ENCODE results near the gene ARSJ. TPM values are rescaled to one million over a fixed set of nuclear protein-coding genes. Genes with fewer than 3 reads are reported as not detected.

Gene ARSJ
- total RNA-seq, 1 donor from 2014 or later: 61.7 TPM

GRCh38 chr4:113957956-113958355, 21.5 kb downstream of the ARSJ start:
- Mint-ChIP-seq H3K4me1 (ENCODE audit: unreplicated experiment) (peaks cover 92% of the 10 kb centered on the region), H3K27ac (ENCODE audit: unreplicated experiment) (peak overlapping the region; percentile 94), H3K36me3 (ENCODE audit: unreplicated experiment) (peaks cover 17% of the 10 kb centered on the region), H3K27me3 (ENCODE audit: unreplicated experiment) (no peaks in the 10 kb centered on the region), H3K4me3 (ENCODE audit: unreplicated experiment) (peak overlapping the region; percentile 44), H3K9me3 (ENCODE audit: unreplicated experiment) (no peaks in the 10 kb centered on the region)
- DNase-seq (ENCODE audit: extremely low spot score, unreplicated experiment): no peak
- TF ChIP-seq CTCF (IDR thresholded peaks at IDR 0.05): no peak

GRCh38 chr4:113955948-113956347, 23.5 kb downstream of the ARSJ start:
- Mint-ChIP-seq H3K9me3 (ENCODE audit: unreplicated experiment) (no peaks in the 10 kb centered on the region), H3K27ac (ENCODE audit: unreplicated experiment) (peak overlapping the region; percentile 94), H3K27me3 (ENCODE audit: unreplicated experiment) (no peaks in the 10 kb centered on the region), H3K4me3 (ENCODE audit: unreplicated experiment) (peak overlapping the region; percentile 53), H3K36me3 (ENCODE audit: unreplicated experiment) (peaks cover 30% of the 10 kb centered on the region), H3K4me1 (ENCODE audit: unreplicated experiment) (peaks cover 92% of the 10 kb centered on the region)
- no peak for DNase-seq (ENCODE audit: extremely low spot score, unreplicated experiment)
- no peak for TF ChIP-seq CTCF (IDR thresholded peaks at IDR 0.05)

GRCh38 chr4:113955411-113955810, 24.0 kb downstream of the ARSJ start:
- no peak overlapping the region for H3K4me3 Mint-ChIP-seq (ENCODE audit: unreplicated experiment)
- H3K27ac Mint-ChIP-seq (ENCODE audit: unreplicated experiment): peak overlapping the region; percentile 94
- peaks cover 91% of the 10 kb centered on the region for H3K4me1 Mint-ChIP-seq (ENCODE audit: unreplicated experiment)

GRCh38 chr4:113953888-113954287, 25.6 kb downstream of the ARSJ start:
- no peak for DNase-seq (ENCODE audit: extremely low spot score, unreplicated experiment)
- TF ChIP-seq CTCF (IDR thresholded peaks at IDR 0.05): no peak
- no peaks in the 10 kb centered on the region for H3K9me3 Mint-ChIP-seq (ENCODE audit: unreplicated experiment)
- peaks cover 84% of the 10 kb centered on the region for H3K4me1 Mint-ChIP-seq (ENCODE audit: unreplicated experiment)
- H3K27me3 Mint-ChIP-seq (ENCODE audit: unreplicated experiment): no peaks in the 10 kb centered on the region
- H3K4me3 Mint-ChIP-seq (ENCODE audit: unreplicated experiment): no peak overlapping the region
- H3K36me3 Mint-ChIP-seq (ENCODE audit: unreplicated experiment): peaks cover 32% of the 10 kb centered on the region
- H3K27ac Mint-ChIP-seq (ENCODE audit: unreplicated experiment): peak overlapping the region; percentile 10

More at GRCh38 chr4:113955411-113955810, 24.0 kb downstream of the ARSJ start:
- DNase-seq (ENCODE audit: extremely low spot score, unreplicated experiment): no peak
- Mint-ChIP-seq H3K9me3 (ENCODE audit: unreplicated experiment) (no peaks in the 10 kb centered on the region), H3K27me3 (ENCODE audit: unreplicated experiment) (no peaks in the 10 kb centered on the region), H3K36me3 (ENCODE audit: unreplicated experiment) (peaks cover 30% of the 10 kb centered on the region)
- no peak for TF ChIP-seq CTCF (IDR thresholded peaks at IDR 0.05)

- Mint-ChIP-seq H3K36me3 (ENCODE audit: unreplicated experiment) (peaks cover 33% of the 10 kb centered on the region), H3K4me1 (ENCODE audit: unreplicated experiment) (peaks cover 78% of the 10 kb centered on the region), H3K27ac (ENCODE audit: unreplicated experiment) (peak overlapping the region; percentile 88), H3K4me3 (ENCODE audit: unreplicated experiment) (no peak overlapping the region), H3K9me3 (ENCODE audit: unreplicated experiment) (no peaks in the 10 kb centered on the region), H3K27me3 (ENCODE audit: unreplicated experiment) (no peaks in the 10 kb centered on the region)
- TF ChIP-seq CTCF (IDR thresholded peaks at IDR 0.05): peak; percentile 72
- DNase-seq (ENCODE audit: extremely low spot score, unreplicated experiment): no peak
These were observed 26.9 kb downstream of the ARSJ start for GRCh38 chr4:113952452-113953029.
